ENCODE results near the gene SCFD2. TPM values are rescaled to one million over a fixed set of nuclear protein-coding genes. Genes with fewer than 3 reads are reported as not detected.
A peak's percentile ranks its signal among the peaks of the same experiment; 100 is the strongest.
"Not testable (repeated sequence)": the region's sequence is repeated elsewhere in the genome, so short reads cannot be mapped to it uniquely, and the experiment has no call there.

The SCFD2 gene
- total RNA-seq, 1 donor from 2014 or later = 22.8 TPM

DNA sequence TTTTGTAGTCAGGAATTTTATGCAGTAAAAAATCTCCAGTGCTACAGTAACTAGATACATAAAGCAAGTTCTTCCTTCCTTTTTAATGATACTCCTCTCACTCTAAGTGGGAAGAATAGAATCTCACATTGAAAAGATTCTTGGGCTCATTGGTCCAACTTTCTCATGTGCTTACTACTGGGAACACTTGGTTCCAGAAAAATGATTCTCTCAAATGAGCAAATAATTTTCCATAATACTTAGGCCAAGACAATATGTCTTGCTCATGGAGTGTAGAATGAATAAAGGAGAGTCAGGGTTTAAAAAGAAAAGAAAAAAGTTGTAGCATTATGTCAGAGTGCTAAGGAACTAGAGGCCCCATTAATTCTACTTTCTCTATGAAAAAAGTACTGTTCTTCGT is 306.0 kb downstream of the SCFD2 start:
- intact Hi-C loops (cut with DNase I) = no loop called here
- Histone ChIP-seq H3K9me3 (no peaks in the 10 kb centered on the region), H3K4me1 (peaks cover 0 to 10% of the 10 kb centered on the region in 2 donors)

DNA sequence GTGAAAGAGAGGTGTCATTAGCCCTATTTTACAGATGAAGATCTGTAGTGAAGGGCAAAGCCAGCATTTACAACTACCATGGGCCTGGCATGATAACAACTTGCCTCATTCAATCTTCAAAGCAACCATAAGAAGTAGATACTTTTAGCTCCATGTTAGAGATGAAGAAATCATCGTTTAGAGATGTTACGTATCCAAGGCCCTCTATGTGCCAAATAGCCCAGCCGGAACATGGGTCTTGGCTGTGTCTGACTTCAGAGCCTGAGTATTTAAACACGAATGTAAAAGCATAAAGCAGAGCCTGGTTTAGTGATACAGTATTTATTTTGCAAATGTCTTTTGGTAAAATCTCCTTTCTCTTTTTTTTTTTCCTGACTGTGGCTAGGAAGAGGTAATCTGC is 306.6 kb downstream of the SCFD2 start:
- H3K4me3 ChIP-seq = no peak overlapping the region
- TF ChIP-seq CTCF (IDR thresholded peaks at IDR 0.05) = no peak

More for the DNA sequence above, 306.0 kb downstream of the SCFD2 start:
- DNase-seq (ENCODE audit: low spot score in 2 of 2) = no peak
- no peaks in the 10 kb centered on the region for H3K36me3 ChIP-seq
- no peaks in the 10 kb centered on the region for H3K27me3 ChIP-seq
- no peak for TF ChIP-seq CTCF (IDR thresholded peaks at IDR 0.05)
- H3K4me3 ChIP-seq = no peak overlapping the region
- H3K27ac ChIP-seq = no peak overlapping the region

DNA sequence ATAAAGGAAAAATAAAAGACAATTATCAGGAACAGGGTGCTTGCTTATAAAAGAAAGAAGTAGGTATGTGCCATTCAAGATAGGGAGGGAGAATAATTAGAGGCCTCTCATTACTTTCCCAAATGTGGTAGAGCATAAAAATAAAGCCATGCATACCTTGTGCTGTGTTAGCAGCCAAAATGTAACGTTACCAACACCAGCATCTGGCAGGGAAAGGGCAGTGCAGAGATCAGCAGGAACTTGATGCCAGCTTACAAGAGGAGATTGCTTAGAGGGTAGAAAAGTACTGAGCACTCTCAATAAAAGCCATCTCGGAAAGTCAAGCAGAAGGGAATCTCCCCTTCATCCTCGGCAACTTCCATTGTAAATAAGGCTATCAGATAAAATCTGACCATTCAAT is 308.2 kb downstream of the SCFD2 start:
- no peak for DNase-seq (ENCODE audit: low spot score in 2 of 2)
- peaks cover 0 to 10% of the 10 kb centered on the region in 2 donors for H3K4me1 ChIP-seq
- no peaks in the 10 kb centered on the region for H3K27me3 ChIP-seq
- no peak overlapping the region for H3K4me3 ChIP-seq
- TF ChIP-seq CTCF (IDR thresholded peaks at IDR 0.05) = no peak
- no peak overlapping the region for H3K27ac ChIP-seq
- intact Hi-C loops (cut with DNase I) = no loop called here
- no peaks in the 10 kb centered on the region for H3K36me3 ChIP-seq
- H3K9me3 ChIP-seq = no peaks in the 10 kb centered on the region

More for the DNA sequence above, 306.6 kb downstream of the SCFD2 start:
- no peaks in the 10 kb centered on the region for H3K27me3 ChIP-seq
- intact Hi-C loops (cut with DNase I) = no loop called here
- DNase-seq (ENCODE audit: low spot score in 2 of 2) = no peak
- H3K9me3 ChIP-seq = no peaks in the 10 kb centered on the region
- no peaks in the 10 kb centered on the region for H3K36me3 ChIP-seq
- H3K27ac ChIP-seq = peak overlapping the region; percentile 37 to 50
- H3K4me1 ChIP-seq = peaks cover 0 to 10% of the 10 kb centered on the region in 2 donors

GRCh38 chr4:53057108-53057507 is 308.8 kb downstream of the SCFD2 start:
- peak overlapping the region; percentile 76 to 81 for H3K27ac ChIP-seq
- H3K36me3 ChIP-seq; H3K27me3 ChIP-seq; DNase-seq (ENCODE audit: low spot score in 2 of 2); H3K4me1 ChIP-seq; H3K4me3 ChIP-seq; intact Hi-C loops (cut with DNase I); H3K9me3 ChIP-seq: not testable (repeated sequence)

DNA sequence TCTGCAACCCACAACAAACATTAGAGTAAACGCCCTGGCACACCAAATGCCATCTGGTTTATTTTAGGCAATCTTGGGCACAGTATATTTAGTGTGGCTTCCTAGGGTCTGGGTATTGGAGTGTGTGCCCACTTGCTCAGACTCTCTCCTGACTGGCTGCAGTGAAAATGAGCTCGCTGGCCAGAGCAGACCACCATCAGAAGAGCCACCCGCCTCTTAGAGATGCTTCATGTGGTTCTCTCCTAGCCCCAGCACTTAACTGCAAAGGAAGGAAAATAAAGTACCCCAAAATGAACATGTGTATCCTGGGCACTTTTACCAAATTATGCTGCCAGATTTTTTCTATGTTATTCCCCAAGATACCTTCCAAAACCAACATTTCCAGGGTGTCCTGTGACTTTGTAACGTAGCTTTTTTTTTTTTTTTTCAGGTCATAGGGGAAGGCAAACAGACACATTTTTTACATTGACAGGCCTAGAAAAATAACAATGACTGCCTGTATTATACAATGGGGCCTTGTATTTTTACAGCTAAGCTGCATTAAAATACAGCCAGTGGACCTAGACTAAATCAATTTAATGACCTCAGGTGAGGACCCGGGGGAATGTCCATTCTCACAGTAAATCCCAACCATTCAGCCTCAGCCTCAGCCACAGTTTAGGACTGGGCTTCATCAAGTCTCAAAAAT is 310.0 kb downstream of the SCFD2 start:
- H3K4me3 ChIP-seq = no peak overlapping the region
- intact Hi-C loops (cut with DNase I) = no loop called here
- no peaks in the 10 kb centered on the region for H3K27me3 ChIP-seq
- H3K9me3 ChIP-seq = no peaks in the 10 kb centered on the region
- H3K4me1 ChIP-seq = peaks cover 0 to 10% of the 10 kb centered on the region in 2 donors
- no peak for TF ChIP-seq CTCF (IDR thresholded peaks at IDR 0.05)
- H3K27ac ChIP-seq = peak overlapping the region; percentile 76 to 81
- H3K36me3 ChIP-seq = no peaks in the 10 kb centered on the region
- no peak for DNase-seq (ENCODE audit: low spot score in 2 of 2)

DNA sequence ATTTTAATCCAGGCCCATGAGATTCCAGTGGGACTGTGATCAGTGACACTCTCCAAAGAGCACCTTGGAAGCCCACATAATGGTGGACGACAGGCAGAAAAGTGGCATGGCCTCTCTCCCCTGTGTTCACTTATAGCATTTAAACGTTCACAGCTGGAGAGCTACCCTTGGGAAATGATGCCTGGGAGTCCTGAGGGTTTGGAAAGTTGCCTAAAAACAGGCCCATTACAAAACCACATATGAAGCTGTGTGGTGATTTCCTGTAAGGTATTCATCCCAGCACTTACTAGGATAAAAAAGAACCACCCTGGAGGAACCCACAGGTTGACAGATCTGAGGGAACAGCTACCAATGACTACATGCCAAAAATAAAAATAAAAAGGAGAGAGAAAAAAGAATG is 310.6 kb downstream of the SCFD2 start:
- H3K27ac ChIP-seq = peak overlapping the region; percentile 76 to 81
- no peak for TF ChIP-seq CTCF (IDR thresholded peaks at IDR 0.05)
- no peaks in the 10 kb centered on the region for H3K9me3 ChIP-seq
- intact Hi-C loops (cut with DNase I) = no loop called here
- H3K27me3 ChIP-seq = no peaks in the 10 kb centered on the region
- H3K4me1 ChIP-seq = peaks cover 0 to 10% of the 10 kb centered on the region in 2 donors
- no peak overlapping the region for H3K4me3 ChIP-seq
- no peaks in the 10 kb centered on the region for H3K36me3 ChIP-seq
- no peak for DNase-seq (ENCODE audit: low spot score in 2 of 2)
